Measurements from ENCODE around the gene GHR.

DNA sequence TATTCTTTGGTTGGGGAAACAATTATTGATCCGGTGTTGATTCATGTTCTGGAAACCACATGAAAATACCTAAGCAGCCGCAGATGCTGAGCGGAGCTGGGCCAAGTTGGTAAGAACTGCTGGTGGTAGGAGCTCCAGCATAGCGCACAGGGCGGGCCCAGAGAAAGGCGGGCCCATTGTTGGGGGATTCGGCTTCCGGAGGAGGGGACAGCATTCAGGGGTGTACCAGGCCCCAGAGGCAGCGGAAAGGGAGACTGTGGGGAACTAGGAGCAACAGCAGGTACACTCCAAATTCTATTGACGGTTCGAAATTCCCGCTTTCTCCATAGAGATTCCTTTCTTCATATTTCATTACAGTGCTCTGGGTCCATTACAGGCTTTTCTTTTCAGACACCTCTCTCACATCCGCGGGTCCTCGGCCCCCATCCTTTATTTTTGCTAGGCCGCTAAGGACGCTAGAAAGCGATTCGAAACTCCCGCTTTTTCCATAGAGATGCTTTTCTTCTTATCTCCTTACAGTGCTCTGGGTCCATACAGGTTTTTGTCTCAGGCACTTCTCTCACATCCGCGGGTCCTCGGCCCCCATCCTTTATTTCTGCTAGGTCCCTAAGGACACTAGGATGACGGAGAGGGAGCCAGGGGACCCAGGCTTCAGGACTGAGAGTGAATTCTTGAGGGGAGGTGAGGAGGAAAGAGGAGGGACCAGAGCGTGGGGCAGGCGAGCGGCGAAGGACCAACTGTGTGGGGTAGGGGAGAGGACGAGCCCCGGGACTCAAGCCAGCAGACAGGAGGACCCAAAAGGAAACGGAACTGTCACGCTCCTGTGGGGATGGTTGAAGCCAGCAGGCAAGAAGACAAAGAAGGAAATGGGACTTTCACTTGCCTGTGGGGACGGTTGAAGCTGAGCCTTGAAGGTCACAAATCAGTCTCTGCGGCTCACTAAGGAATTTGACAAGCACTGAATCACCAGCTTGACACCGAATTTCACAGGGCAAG is 333.7 kb downstream of the GHR start, which contains the start of gene CCDC152:
- TF ChIP-seq POLR2A (IDR thresholded peaks at IDR 0.05; ENCODE audit: control extremely low read depth in 1 of 2, low read depth in 2 of 2, low read length in 2 of 2), result peak in 1 of 2 experiments; percentile 52; a peak in 1 of 3 replicates
- TF ChIP-seq SP1 (IDR thresholded peaks at IDR 0.05; ENCODE audit: low read depth, low read length), result no peak
- 0 out of 2 replicates have a peak, but pooled peaks have one; percentile 43 for TF ChIP-seq POLR2AphosphoS5 (IDR thresholded peaks at IDR 0.05; ENCODE audit: low read depth, low read length)
- no peak for TF ChIP-seq EGR1 (IDR thresholded peaks at IDR 0.05; ENCODE audit: borderline replicate concordance, low read depth, low read length)
- peak; percentile 92 for TF ChIP-seq GABPA (IDR thresholded peaks at IDR 0.05; ENCODE audit: borderline replicate concordance, insufficient read depth, low read length)
- TF ChIP-seq, protein P1, sequence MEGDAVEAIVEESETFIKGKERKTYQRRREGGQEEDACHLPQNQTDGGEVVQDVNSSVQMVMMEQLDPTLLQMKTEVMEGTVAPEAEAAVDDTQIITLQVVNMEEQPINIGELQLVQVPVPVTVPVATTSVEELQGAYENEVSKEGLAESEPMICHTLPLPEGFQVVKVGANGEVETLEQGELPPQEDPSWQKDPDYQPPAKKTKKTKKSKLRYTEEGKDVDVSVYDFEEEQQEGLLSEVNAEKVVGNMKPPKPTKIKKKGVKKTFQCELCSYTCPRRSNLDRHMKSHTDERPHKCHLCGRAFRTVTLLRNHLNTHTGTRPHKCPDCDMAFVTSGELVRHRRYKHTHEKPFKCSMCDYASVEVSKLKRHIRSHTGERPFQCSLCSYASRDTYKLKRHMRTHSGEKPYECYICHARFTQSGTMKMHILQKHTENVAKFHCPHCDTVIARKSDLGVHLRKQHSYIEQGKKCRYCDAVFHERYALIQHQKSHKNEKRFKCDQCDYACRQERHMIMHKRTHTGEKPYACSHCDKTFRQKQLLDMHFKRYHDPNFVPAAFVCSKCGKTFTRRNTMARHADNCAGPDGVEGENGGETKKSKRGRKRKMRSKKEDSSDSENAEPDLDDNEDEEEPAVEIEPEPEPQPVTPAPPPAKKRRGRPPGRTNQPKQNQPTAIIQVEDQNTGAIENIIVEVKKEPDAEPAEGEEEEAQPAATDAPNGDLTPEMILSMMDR (IDR thresholded peaks at IDR 0.05; ENCODE audit: control extremely low read depth in 1 of 3, insufficient read depth in 1 of 3, low read depth in 1 of 3, low read length in 3 of 3), result no peak
- TF ChIP-seq SIN3A (conservative IDR thresholded peaks at IDR 0.05 in 1 of 2, IDR thresholded peaks at IDR 0.05 in 1 of 2; ENCODE audit: low read depth in 1 of 2, low read length in 2 of 2), result no peak
- no peak for TF ChIP-seq EP300 (IDR thresholded peaks at IDR 0.05; ENCODE audit: borderline replicate concordance in 1 of 2, low read depth in 2 of 2, low read length in 2 of 2)
- peak; percentile 86 for TF ChIP-seq TAF1 (IDR thresholded peaks at IDR 0.05; ENCODE audit: low read depth, low read length)
- TF ChIP-seq BACH1 (IDR thresholded peaks at IDR 0.05; ENCODE audit: low read length), result no peak
- TF ChIP-seq, protein P2, sequence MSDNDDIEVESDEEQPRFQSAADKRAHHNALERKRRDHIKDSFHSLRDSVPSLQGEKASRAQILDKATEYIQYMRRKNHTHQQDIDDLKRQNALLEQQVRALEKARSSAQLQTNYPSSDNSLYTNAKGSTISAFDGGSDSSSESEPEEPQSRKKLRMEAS (IDR thresholded peaks at IDR 0.05), result peak; percentile 58
- no peak for TF ChIP-seq ASH2L (IDR thresholded peaks at IDR 0.05; ENCODE audit: low read length)
- no peak for TF ChIP-seq BRCA1 (IDR thresholded peaks at IDR 0.05; ENCODE audit: low read depth, low read length)
- no peak for TF ChIP-seq MAFK (IDR thresholded peaks at IDR 0.05; ENCODE audit: low read depth, low read length)

All from H1 (cell line).